Heart right ventricle (tissue), 16 donors: Measurements from ENCODE around the gene HMCN2. TPM values are rescaled to one million over a fixed set of nuclear protein-coding genes. Genes with fewer than 3 reads are reported as not detected.
A peak's percentile ranks its signal among the peaks of the same experiment; 100 is the strongest.

Experiments used
- ATAC-seq, 8 donors: fragments of 200-7000 bp; cut with Tn5 transposase; one replicate each; pipeline ENCODE4 v1.9.1; 2020; ENCODE audit warnings: mild to moderate bottlenecking in 8 of 8, moderate library complexity in 8 of 8, moderate number of reproducible peaks in 1 of 8
- DNase-seq, 2 donors: peaks; one replicate each; pipeline ENCODE4 v3.0.0-alpha.2; 2020
- H3K27ac ChIP-seq, 10 donors: fragments of 200-600 bp; sonication (generic) in 2 of 10; one replicate each; pipeline versions ENCODE4 v1.5.0 to v1.8.0; 2020 to 2022; ENCODE audit warnings: mild to moderate bottlenecking in 3 of 10
- H3K27me3 ChIP-seq, 7 donors: fragments of 200-600 bp; one replicate each; pipeline ENCODE4 v1.8.0; 2021 to 2022; ENCODE audit warnings: mild to moderate bottlenecking in 2 of 7
- H3K36me3 ChIP-seq, 9 donors: fragments of 200-600 bp; sonication (generic) in 1 of 9; one replicate each; pipeline versions ENCODE4 v1.5.0 to v1.8.0; 2020 to 2022; ENCODE audit warnings: mild to moderate bottlenecking in 2 of 9
- H3K4me1 ChIP-seq, 9 donors: fragments of 200-600 bp; sonication (generic) in 1 of 9; one replicate each; pipeline versions ENCODE4 v1.5.0 to v1.8.0; 2020 to 2022; ENCODE audit warnings: mild to moderate bottlenecking in 4 of 9
- H3K4me3 ChIP-seq, 10 donors: fragments of 200-600 bp; sonication (generic) in 2 of 10; one replicate each; pipeline versions ENCODE4 v1.5.0 to v1.8.0; 2020 to 2022; ENCODE audit warnings: mild to moderate bottlenecking in 7 of 10, moderate library complexity in 2 of 10
- H3K9me3 ChIP-seq, 11 donors: fragments of 200-600 bp in 10 of 11; sonication (generic) in 2 of 11; one replicate each; pipeline versions ENCODE4 v1.5.0 to v1.8.0; 2013 to 2022; ENCODE audit warnings: mild to moderate bottlenecking in 2 of 11, control low read depth in 1 of 11, moderate library complexity in 1 of 11
- WGBS, 2 donors: extraction: QIAGEN DNeasy Blood & Tissue Kit; methylation state at CpG; one replicate each; pipeline ENCODE4 v1.1.7; 2013; ENCODE audit warnings: inconsistent platforms in 1 of 2; 5-methylcytosine and 5-hydroxymethylcytosine counted together
- intact Hi-C, 10 donors: fragments of 100-400 bp; cut with DNase I; formaldehyde crosslinking; loops; one replicate each; pipeline versions ENCODE4 v1.11.1 to v1.14.2; 2022
- polyA plus RNA-seq, 2 donors: library from polyadenylated mRNA; stranded (reverse); fragments of 200-250 nt; gene quantifications; one replicate each; pipeline ENCODE4 v1.2.3, GENCODE V29; 2013
- total RNA-seq, 10 donors: library from RNA; stranded (reverse); fragmentation: NEBNext Ultra II Directional in 3 of 10; extraction: Animal tissue kit (Norgen Biotek cat#: 25700) in 3 of 10; gene quantifications; one replicate each; pipeline versions ENCODE4 v1.2.1 to v1.2.4, GENCODE V29; 2021 to 2023
- TF ChIP-seq, protein P1 (sequence below), 9 donors: fragments of 200-600 bp; sonication (generic) in 2 of 9; IDR thresholded peaks; one replicate each; pipeline versions ENCODE4 v1.5.0 to v1.8.0; 2021 to 2022; ENCODE audit warnings: antibody characterized with exemption in 9 of 9, mild to moderate bottlenecking in 5 of 9, moderate library complexity in 1 of 9
- donor health status: Arrhythmogenic right ventricular cardiomyopathy.
- donor health status: ischemic (EF 13 %, LVEDD 7.1; RV severe dilation, severe dysfunction).
- donor health status: healthy with polysubstance abuse.
- donor health status: DM: no; HTN: yes; CAD: no.
- donor health status: DM: no; HTN: no; CAD: no.
- donor health status: ischemic (EF 25% LVEDD 6.9; RV normal size, moderate dysfunction).
- donor health status: ischemic (EF 25% LVEDD 5.7; RV mildly dilated, moderate dysfunction).
- donor health status: healthy.
- donor health status: DM: yes; HTN: yes; CAD: no.
- donor health status: Ischemic cardiomyopathy.
- donor health status: ischemic (EF 35%, LVEDD 5.7; RV mildly dilated, moderate dysfunction).
- donor health status: nonischemic (EF 11% LVEDD 7.7; RV severe dilation, severe dysfunction).
- donor health status: DM: yes; HTN: yes; CAD: no.
- donor health status: PGD.
- donor health status: ischemic (EF 29% LVEDD 5.4; RV normal size, mild dysfunction).
- donor health status: nonischemic (EF 23%, LVEDD 6.1; RV moderate dilation, normal function).

Gene HMCN2
- total and polyA plus RNA-seq, 12 donors, result 2.6 to 10.2 (median 4.9) TPM

DNA sequence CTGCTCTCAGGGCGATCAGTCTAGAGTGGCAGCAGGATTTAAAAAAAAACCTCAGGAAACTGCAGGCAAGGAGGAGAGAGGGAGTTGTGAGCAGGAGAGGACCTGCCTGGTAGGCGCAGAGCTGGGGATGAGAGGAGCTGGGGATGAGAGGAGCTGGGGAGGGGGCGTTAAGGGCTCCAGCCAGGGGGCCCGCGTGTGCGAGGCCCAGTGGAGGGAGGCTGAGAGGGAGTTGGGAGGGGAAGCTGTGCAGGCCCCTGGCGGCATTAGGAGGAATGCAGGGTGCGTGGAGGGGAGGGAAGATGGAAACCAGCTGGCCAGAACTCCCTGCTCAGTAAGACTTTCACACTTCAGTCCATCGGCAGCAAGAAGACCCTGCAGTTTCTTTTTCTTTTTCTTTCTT, 45.2 kb upstream of the HMCN2 start:
- TF ChIP-seq, protein P1, sequence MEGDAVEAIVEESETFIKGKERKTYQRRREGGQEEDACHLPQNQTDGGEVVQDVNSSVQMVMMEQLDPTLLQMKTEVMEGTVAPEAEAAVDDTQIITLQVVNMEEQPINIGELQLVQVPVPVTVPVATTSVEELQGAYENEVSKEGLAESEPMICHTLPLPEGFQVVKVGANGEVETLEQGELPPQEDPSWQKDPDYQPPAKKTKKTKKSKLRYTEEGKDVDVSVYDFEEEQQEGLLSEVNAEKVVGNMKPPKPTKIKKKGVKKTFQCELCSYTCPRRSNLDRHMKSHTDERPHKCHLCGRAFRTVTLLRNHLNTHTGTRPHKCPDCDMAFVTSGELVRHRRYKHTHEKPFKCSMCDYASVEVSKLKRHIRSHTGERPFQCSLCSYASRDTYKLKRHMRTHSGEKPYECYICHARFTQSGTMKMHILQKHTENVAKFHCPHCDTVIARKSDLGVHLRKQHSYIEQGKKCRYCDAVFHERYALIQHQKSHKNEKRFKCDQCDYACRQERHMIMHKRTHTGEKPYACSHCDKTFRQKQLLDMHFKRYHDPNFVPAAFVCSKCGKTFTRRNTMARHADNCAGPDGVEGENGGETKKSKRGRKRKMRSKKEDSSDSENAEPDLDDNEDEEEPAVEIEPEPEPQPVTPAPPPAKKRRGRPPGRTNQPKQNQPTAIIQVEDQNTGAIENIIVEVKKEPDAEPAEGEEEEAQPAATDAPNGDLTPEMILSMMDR (IDR thresholded peaks at IDR 0.05), result peak in 4 of 9 donors; percentile 9 to 31 (median 13)
- 23 to 32% methylated on average over 9 of the region's 9 CpGs for WGBS, 2 donors
- ATAC-seq (peak in 6 of 8 donors; percentile 36 to 81 (median 60)), DNase-seq (no peak)
- intact Hi-C loops, result no loop called here
- Histone ChIP-seq H3K9me3 (no peaks in the 10 kb centered on the region), H3K27ac (no peak overlapping the region), H3K4me3 (no peak overlapping the region), H3K27me3 (no peaks in the 10 kb centered on the region), H3K4me1 (peaks cover 0 to 3% (median 0%) of the 10 kb centered on the region in 9 donors), H3K36me3 (peaks cover 0 to 7% (median 0%) of the 10 kb centered on the region in 9 donors)

DNA sequence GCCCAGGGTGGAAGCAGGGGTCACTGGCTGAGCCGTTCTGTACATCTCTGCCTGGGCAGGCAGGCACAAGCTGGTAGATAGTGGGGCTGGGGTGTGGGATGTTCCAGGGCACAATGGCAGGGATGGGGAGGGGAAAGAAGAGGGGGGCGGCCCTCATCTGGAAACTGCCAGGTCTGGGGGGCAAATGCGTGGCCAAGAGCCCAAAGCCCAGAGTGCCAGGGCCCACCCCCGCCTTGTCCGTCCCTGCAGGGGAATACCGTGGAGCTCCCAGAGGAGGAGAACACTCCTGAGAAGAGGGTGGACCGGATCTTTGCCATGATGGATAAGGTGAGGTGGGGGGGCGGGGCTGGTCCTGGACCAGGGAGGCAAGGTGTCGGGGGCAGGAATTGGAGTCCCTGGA, 42.7 kb upstream of the HMCN2 start:
- H3K4me3 ChIP-seq, result no peak overlapping the region
- no peaks in the 10 kb centered on the region for H3K27me3 ChIP-seq
- peaks cover 0 to 10% (median 7%) of the 10 kb centered on the region in 11 donors for H3K9me3 ChIP-seq
- TF ChIP-seq, protein P1 (IDR thresholded peaks at IDR 0.05), result no peak
- DNase-seq (no peak), ATAC-seq (no peak)
- H3K27ac ChIP-seq, result no peak overlapping the region
- H3K36me3 ChIP-seq, result peaks cover 0 to 15% (median 0%) of the 10 kb centered on the region in 9 donors
- H3K4me1 ChIP-seq, result peaks cover 0 to 3% (median 0%) of the 10 kb centered on the region in 9 donors
- 91 to 96% methylated on average over 8 of the region's 9 CpGs for WGBS, 2 donors
- intact Hi-C loops, result no loop called here

DNA sequence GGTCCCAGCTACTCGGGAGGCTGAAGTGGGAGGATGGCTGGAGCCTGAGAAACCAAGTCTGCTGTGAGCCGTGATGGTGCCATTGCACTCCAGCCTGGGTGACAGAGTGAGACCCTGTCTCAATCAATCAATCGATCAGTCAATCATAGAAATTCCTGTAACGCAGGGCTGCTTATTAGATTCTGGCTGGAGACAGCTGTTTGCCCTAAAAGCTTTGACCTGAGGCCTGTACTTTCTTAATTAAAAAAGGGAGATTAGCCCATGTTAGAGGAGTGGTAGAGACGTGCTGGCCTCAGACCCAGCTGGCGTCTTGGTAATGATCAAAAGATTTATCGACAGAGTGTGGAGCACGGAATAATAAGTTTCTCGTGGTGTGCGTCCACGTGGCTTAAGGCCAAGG, 40.5 kb upstream of the HMCN2 start:
- TF ChIP-seq, protein P1 (IDR thresholded peaks at IDR 0.05), result no peak
- Histone ChIP-seq H3K9me3 (peaks cover 0 to 19% (median 11%) of the 10 kb centered on the region in 11 donors), H3K27me3 (no peaks in the 10 kb centered on the region), H3K36me3 (peaks cover 0 to 11% (median 0%) of the 10 kb centered on the region in 9 donors), H3K27ac (no peak overlapping the region), H3K4me3 (no peak overlapping the region), H3K4me1 (no peaks in the 10 kb centered on the region)
- ATAC-seq (no peak), DNase-seq (no peak)
- intact Hi-C loops, result no loop called here
- 90 to 95% methylated on average over 11 of the region's 11 CpGs for WGBS, 2 donors

DNA sequence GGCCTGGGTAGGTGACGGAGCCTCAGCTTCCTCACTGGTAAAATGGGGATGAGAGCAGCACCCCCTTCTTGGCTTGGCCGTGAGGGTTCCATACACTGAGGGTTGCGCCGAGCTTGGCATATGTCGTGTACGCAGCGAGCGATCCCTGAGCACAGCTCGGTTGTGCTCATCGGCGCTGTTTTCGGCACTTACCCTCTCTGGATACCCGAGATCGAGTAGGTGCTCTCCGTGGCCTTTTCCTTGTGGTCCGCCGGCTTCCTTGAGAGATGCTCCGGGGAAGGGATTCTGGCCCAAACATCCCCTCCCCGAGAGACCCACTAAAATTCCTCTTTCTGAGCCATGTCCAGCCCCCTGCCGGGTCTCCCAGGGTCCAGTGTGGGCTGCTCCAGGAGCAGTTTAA, 40.0 kb upstream of the HMCN2 start:
- Histone ChIP-seq H3K27me3 (no peaks in the 10 kb centered on the region), H3K9me3 (peaks cover 0 to 19% (median 11%) of the 10 kb centered on the region in 11 donors), H3K27ac (no peak overlapping the region), H3K4me3 (no peak overlapping the region), H3K4me1 (no peaks in the 10 kb centered on the region), H3K36me3 (peaks cover 0 to 11% (median 0%) of the 10 kb centered on the region in 9 donors)
- 97 to 98% methylated on average over 20 of the region's 20 CpGs for WGBS, 2 donors
- TF ChIP-seq, protein P1 (IDR thresholded peaks at IDR 0.05), result no peak
- DNase-seq (no peak), ATAC-seq (no peak)
- intact Hi-C loops, result no loop called here
